Astrocyte of the spinal cord (primary cell): ENCODE measurements around the gene COMMD10.

Experiments used
- DNase-seq: peaks from one replicate; pipeline ENCODE4 v3.0.0; 2011; ENCODE audit warnings: low read depth, low spot score
- H3K4me3 ChIP-seq: 2 replicates; pipeline ENCODE4 v1.5.1; 2011; ENCODE audit warnings: low read depth, mild to moderate bottlenecking, low read length, moderate library complexity
- in situ Hi-C: cut with HindIII; loops from 2 replicates; pipeline ENCODE4 v1.10.0; 2017; ENCODE audit warnings: low sequenced_read_pairs
- TF ChIP-seq, protein P1 (sequence below): IDR thresholded peaks from 2 replicates; pipeline ENCODE4 v1.5.1; 2012; ENCODE audit warnings: low read depth, mild to moderate bottlenecking, low read length, inconsistent platforms

The COMMD10 gene

DNA sequence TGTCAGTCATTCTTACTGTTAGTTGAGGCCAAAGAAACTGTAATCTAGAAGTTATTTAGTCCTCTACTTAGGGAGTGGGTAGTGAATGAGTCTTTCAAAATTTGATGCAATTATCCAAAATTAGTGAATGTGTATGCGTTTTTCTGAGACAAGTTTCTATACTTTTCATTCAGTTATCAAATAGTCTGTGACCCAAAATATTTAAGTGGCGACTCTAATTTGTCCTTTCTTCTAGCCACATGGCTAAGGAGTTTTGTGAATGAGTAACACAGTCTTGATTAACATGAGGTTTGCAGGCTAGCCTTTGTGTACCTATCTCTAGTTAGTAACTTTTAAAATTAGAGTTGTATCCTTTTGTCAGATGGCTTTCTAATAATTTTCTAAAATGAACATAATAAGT, 45.6 kb downstream of the COMMD10 start:
- in situ Hi-C loops: no loop called here
- H3K4me3 ChIP-seq: no peak overlapping the region
- peak; percentile 33 for DNase-seq
- TF ChIP-seq, protein P1, sequence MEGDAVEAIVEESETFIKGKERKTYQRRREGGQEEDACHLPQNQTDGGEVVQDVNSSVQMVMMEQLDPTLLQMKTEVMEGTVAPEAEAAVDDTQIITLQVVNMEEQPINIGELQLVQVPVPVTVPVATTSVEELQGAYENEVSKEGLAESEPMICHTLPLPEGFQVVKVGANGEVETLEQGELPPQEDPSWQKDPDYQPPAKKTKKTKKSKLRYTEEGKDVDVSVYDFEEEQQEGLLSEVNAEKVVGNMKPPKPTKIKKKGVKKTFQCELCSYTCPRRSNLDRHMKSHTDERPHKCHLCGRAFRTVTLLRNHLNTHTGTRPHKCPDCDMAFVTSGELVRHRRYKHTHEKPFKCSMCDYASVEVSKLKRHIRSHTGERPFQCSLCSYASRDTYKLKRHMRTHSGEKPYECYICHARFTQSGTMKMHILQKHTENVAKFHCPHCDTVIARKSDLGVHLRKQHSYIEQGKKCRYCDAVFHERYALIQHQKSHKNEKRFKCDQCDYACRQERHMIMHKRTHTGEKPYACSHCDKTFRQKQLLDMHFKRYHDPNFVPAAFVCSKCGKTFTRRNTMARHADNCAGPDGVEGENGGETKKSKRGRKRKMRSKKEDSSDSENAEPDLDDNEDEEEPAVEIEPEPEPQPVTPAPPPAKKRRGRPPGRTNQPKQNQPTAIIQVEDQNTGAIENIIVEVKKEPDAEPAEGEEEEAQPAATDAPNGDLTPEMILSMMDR: no peak

DNA sequence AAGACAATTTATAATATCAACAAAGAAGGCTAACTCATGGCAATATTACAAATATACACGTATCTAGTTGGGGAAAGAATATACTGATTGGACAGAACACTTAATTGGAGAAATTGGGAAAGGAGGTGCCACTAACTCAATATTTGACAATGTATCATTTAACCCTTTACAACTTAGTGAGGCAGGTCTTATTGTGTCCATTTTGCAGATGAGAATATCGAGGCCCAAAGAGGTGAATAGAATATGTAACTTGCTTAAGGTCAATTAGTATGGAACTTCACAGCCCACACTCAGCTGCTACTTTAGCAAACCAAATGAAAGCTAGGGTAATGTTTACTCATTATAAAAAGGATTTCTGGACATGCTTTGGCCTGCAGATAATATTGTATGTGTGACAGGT, 46.2 kb downstream of the COMMD10 start:
- H3K4me3 ChIP-seq: no peak overlapping the region
- in situ Hi-C loops: no loop called here
- no peak for DNase-seq
- TF ChIP-seq, protein P1: no peak

DNA sequence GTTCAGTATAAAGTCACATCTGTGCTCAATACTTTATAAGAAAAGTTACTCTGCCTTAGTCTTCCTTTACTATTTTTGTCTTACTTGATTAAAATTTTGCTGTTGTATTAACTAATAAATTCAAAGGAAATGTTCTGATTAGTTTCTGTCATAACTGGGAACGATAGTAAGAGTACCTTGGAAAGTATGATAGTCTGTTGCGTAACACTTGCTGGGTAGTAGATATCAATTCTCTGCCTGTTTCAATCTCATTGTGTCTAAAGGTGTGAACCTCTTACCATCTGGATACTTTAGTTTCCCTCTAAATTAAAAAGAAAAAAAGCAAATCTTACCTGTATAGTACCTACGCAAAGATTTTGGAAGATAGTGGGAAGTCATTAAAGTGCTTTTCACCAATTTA, 48.5 kb downstream of the COMMD10 start:
- no peak for DNase-seq
- TF ChIP-seq, protein P1: no peak
- in situ Hi-C loops: no loop called here
- H3K4me3 ChIP-seq: no peak overlapping the region

DNA sequence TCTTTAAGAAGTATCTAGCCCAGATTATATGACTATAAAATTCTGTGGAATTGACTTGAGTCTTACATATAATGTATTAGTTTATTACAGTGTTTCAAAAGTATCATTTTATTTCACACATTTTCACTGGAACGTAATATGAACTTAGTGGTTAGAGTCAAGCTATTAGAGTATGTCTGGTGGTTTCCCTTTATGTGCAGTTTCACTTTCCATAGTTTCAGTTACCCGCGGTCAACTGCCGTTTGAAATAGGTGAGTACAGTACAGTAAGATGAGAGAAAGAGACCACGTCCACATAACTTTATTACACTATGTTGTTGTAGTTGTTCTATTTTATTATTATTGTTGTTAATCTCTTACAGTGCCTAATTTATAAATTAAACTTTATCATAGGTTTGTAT, 50.5 kb downstream of the COMMD10 start:
- no peak for DNase-seq
- H3K4me3 ChIP-seq: no peak overlapping the region
- in situ Hi-C loops: no loop called here
- TF ChIP-seq, protein P1: no peak

DNA sequence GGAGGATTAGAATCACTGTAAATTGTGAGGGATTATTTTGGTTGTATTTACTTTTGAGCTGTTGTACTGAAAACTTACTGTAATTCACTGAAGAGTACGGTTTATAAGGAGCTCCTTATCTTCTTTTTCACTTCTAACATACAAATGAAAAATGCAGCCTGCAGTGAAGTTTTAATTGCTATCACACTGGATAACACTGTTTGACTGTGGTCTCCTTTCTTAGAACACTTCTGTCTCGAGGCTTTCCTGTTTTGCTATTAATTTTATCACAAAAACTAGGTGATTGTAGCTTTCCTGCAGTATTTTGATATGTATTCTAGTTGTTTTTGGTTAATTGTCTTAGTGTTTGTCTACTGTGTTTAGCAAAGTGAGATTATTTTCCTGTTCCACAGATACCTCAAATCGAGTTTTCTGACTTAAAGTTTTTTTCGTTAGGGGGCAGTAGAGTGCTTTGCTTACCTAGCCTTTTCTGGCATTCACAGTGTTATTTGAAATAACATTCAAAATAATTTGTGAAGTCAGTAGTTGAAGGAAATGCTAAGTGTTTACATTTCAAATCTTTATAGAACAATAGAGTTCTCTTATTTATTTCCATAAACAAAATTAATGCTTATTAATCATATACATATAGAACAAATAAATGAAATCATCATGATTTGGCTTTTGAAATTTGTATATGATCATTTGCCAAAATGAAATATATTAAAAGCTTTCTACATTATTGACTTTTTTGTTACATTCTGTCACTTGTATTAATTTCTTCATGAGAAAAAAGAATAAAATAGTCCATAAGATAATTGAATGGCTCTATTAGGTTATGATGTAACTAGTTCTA, 52.9 kb downstream of the COMMD10 start:
- H3K4me3 ChIP-seq: no peak overlapping the region
- DNase-seq: peak; percentile 72
- TF ChIP-seq, protein P1: peak; percentile 64
- in situ Hi-C loops: no loop called here

DNA sequence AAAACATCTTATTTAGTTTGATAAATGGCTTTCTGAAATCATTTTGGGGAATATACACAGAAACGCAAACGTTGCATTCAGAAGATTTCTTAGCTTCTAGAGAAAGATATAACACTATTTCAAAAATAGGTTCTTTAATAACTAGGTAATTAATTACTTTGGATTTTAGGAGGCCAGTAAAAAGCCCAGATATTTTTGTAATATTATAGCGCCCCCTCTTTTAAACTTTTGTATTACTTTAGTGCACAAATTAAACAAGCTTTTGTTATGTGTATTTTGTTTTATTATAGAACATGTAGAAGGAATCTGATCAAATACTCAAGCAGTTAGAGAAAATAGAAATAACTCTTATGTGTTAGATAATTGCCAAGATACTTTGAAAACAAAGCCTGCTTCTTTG, 57.7 kb downstream of the COMMD10 start:
- in situ Hi-C loops: no loop called here
- TF ChIP-seq, protein P1: peak; percentile 9
- no peak overlapping the region for H3K4me3 ChIP-seq
- no peak for DNase-seq
